ENCODE measurements around the gene EFCC1. TPM values are rescaled to one million over a fixed set of nuclear protein-coding genes. Genes with fewer than 3 reads are reported as not detected.

Gene EFCC1
- total and polyA plus RNA-seq, 2 of the 8 experiments (the other 6 are each of a cell fraction or from before 2014, with no cell fraction given): 0.14 to 0.37 TPM

DNA sequence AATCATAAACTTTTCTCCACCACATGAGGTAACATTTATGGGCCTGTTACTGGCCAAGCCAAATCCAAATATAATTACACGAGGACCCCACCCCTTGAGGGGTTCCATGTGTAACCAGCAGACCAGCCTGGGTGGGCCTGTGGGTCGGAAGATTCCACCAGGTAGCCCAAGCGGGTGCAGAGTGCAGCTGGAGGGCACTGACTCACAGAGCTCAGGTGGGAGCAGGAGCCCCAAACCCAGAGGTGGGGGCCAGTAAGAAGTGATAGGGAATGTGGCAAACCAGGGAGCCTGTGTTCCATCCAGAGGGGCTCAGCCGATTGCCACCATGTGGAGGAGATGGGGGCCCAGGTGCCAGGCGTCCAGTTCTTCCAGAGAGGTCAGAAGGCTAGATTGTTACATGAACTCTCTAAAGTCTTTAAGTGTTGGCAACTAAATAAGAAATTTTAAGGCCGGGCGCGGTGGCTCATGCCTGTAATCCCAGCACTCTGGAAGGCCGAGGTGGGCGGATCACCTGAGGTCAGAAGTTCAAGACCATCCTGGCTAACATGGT lies 62.1 kb downstream of the EFCC1 start (continued):
- no peak for TF ChIP-seq RNF2 (IDR thresholded peaks at IDR 0.05; ENCODE audit: borderline replicate concordance, low read depth, low read length, missing control alignments, poor library complexity, severe bottlenecking)
